HEK293 (cell line): Measurements from ENCODE around the gene KCNK18.

ENCODE experiments used
- CTCF ChIA-PET: fragments of 350-600 bp; formaldehyde crosslinking; extraction: SDS; loops from one replicate; lab custom pipeline; 2021; ENCODE audit warnings: antibody characterized with exemption; lab: Yijun Ruan, JAX
- POLR2A ChIA-PET: fragments of 300-600 bp; formaldehyde crosslinking; extraction: SDS; loops from one replicate; lab custom pipeline; 2020; ENCODE audit warnings: antibody characterized with exemption, inconsistent platforms; lab: Yijun Ruan, JAX
- H3K27ac ChIP-seq: fragments of 200-500 bp; sonication (Bioruptor generic); 2 replicates; pipeline ENCODE4 v1.5.1; 2014; ENCODE audit warnings: low read depth, low read length, control low read depth, inconsistent platforms; ENCODE audit errors: extremely low read depth
- H3K36me3 ChIP-seq, 2 experiments: fragments of 200-500 bp in 1 of 2; sonication (Bioruptor generic) in 1 of 2; 1 replicate in 1 of 2; 2 replicates in 1 of 2; pipeline ENCODE4 v1.5.1; 2014 to 2017; ENCODE audit warnings: inconsistent platforms in 2 of 2, low read length in 2 of 2; ENCODE audit not compliant: control insufficient read depth in 2 of 2, insufficient read depth in 1 of 2
- H3K4me1 ChIP-seq: fragments of 200-500 bp; sonication (Bioruptor generic); 2 replicates; pipeline ENCODE4 v1.5.1; 2014; ENCODE audit warnings: mild to moderate bottlenecking, low read length, inconsistent platforms; ENCODE audit not compliant: control insufficient read depth, insufficient read depth
- H3K4me3 ChIP-seq: 2 replicates; pipeline ENCODE4 v1.5.1; 2011; ENCODE audit warnings: low read depth, mild to moderate bottlenecking, control low read depth, low read length, moderate library complexity
- H3K9me3 ChIP-seq: fragments of 200-500 bp; sonication (Bioruptor generic); 2 replicates; pipeline ENCODE4 v1.5.1; 2014; ENCODE audit warnings: low read depth, low read length, inconsistent platforms; ENCODE audit not compliant: control insufficient read depth, insufficient read depth
- IKZF3 ChIP-seq: fragments of 450-650 bp; IDR thresholded peaks from 2 replicates; pipeline ENCODE4 v1.5.0; 2018; ENCODE audit warnings: missing biosample characterization, mild to moderate bottlenecking, missing genetic modification characterization, moderate library complexity
- KLF1 ChIP-seq: fragments of 450-650 bp; formaldehyde crosslinking; IDR thresholded peaks from 2 replicates; pipeline ENCODE4 v1.5.1; 2016; ENCODE audit warnings: missing biosample characterization, missing genetic modification characterization
- KLF9 ChIP-seq: fragments of 450-650 bp; formaldehyde crosslinking; IDR thresholded peaks from 2 replicates; pipeline ENCODE4 v1.5.1; 2016; ENCODE audit warnings: missing biosample characterization, missing genetic modification characterization, low read depth
- MYNN ChIP-seq: fragments of 450-650 bp; formaldehyde crosslinking; IDR thresholded peaks from 2 replicates; pipeline ENCODE4 v1.5.1; 2016; ENCODE audit warnings: missing biosample characterization, missing genetic modification characterization, borderline replicate concordance
- RBAK ChIP-seq: fragments of 450-650 bp; formaldehyde crosslinking; IDR thresholded peaks from 2 replicates; pipeline ENCODE4 v1.5.1; 2016; ENCODE audit warnings: missing biosample characterization, missing genetic modification characterization
- SP7 ChIP-seq: fragments of 450-650 bp; formaldehyde crosslinking; IDR thresholded peaks from 2 replicates; pipeline ENCODE4 v1.5.1; 2016; ENCODE audit warnings: missing biosample characterization, missing genetic modification characterization
- ZBTB17 ChIP-seq: fragments of 450-650 bp; formaldehyde crosslinking; IDR thresholded peaks from 2 replicates; pipeline ENCODE4 v1.5.1; 2016; ENCODE audit warnings: missing biosample characterization, missing genetic modification characterization
- ZNF16 ChIP-seq: fragments of 450-650 bp; formaldehyde crosslinking; IDR thresholded peaks from 2 replicates; pipeline ENCODE4 v1.5.1; 2016; ENCODE audit warnings: low read depth, missing biosample characterization, missing genetic modification characterization
- ZNF184 ChIP-seq: fragments of 450-650 bp; IDR thresholded peaks from 2 replicates; pipeline ENCODE4 v1.5.1; 2018; ENCODE audit warnings: missing biosample characterization, mild to moderate bottlenecking, missing genetic modification characterization
- ZNF423 ChIP-seq: fragments of 450-650 bp; formaldehyde crosslinking; IDR thresholded peaks from 2 replicates; pipeline ENCODE4 v1.5.1; 2016; ENCODE audit warnings: missing biosample characterization, missing genetic modification characterization
- ZNF596 ChIP-seq: fragments of 450-650 bp; IDR thresholded peaks from 2 replicates; pipeline ENCODE4 v1.5.0; 2018; ENCODE audit warnings: missing biosample characterization, mild to moderate bottlenecking, missing genetic modification characterization, moderate library complexity
- ZNF664 ChIP-seq: fragments of 450-650 bp; formaldehyde crosslinking; IDR thresholded peaks from 2 replicates; pipeline ENCODE4 v1.5.1; 2016; ENCODE audit warnings: missing biosample characterization, missing genetic modification characterization
- ZNF76 ChIP-seq: fragments of 450-650 bp; formaldehyde crosslinking; IDR thresholded peaks from 2 replicates; pipeline ENCODE4; 2016; ENCODE audit warnings: low read depth, missing biosample characterization, missing genetic modification characterization, borderline replicate concordance
- TF ChIP-seq, protein P1 (sequence below): fragments of 450-650 bp; formaldehyde crosslinking; IDR thresholded peaks from 2 replicates; pipeline ENCODE4 v1.5.1; 2016; ENCODE audit warnings: missing biosample characterization, missing genetic modification characterization
- TF ChIP-seq, protein P2 (sequence below): fragments of 450-650 bp; formaldehyde crosslinking; IDR thresholded peaks from 2 replicates; pipeline ENCODE4 v1.5.1; 2016; ENCODE audit warnings: missing biosample characterization, missing genetic modification characterization
- TF ChIP-seq, protein P3 (sequence below): fragments of 450-650 bp; formaldehyde crosslinking; IDR thresholded peaks from 2 replicates; pipeline ENCODE4 v1.5.1; 2016; ENCODE audit warnings: missing biosample characterization, missing genetic modification characterization
- TF ChIP-seq, protein P4 (sequence below): fragments of 450-650 bp; formaldehyde crosslinking; IDR thresholded peaks from 2 replicates; pipeline ENCODE4 v1.5.1; 2016; ENCODE audit warnings: missing biosample characterization, missing genetic modification characterization
- TF ChIP-seq, protein P5 (sequence below): IDR thresholded peaks from 2 replicates; pipeline ENCODE4 v1.6.1; 2011; ENCODE audit warnings: mild to moderate bottlenecking, low read depth, low read length, borderline replicate concordance
- TF ChIP-seq, protein P6 (sequence below): fragments of 450-650 bp; formaldehyde crosslinking; IDR thresholded peaks from 2 replicates; pipeline ENCODE4 v1.5.1; 2016; ENCODE audit warnings: missing biosample characterization, missing genetic modification characterization, low read depth

Gene KCNK18

DNA sequence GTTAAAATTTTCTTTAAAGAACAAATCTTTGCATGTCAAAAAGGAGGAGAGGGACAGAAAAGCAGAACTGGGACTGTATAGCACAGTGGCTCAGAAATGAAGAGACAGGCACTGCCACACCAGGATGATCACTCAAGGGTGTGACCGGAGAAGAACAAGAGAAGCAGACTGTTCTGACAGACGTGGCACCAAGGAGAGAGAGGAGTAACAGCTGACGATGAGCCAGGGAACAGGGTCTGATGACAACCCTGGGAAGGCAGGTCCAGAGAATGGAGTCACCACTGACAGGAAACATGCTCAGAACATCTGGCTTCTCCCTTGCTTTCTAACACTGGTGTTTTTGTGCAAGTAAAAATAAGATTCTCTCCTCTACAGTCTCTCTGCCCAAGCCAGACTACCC is 44.6 kb upstream of the KCNK18 start (continued):
- TF ChIP-seq KLF9 (tag by site-specific recombination) (no peak), ZNF664 (no peak), ZNF596 (tag by site-specific recombination) (no peak)
- TF ChIP-seq, protein P1, sequence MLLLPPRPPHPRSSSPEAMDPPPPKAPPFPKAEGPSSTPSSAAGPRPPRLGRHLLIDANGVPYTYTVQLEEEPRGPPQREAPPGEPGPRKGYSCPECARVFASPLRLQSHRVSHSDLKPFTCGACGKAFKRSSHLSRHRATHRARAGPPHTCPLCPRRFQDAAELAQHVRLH (tag by site-specific recombination), result no peak
- TF ChIP-seq, protein P2, sequence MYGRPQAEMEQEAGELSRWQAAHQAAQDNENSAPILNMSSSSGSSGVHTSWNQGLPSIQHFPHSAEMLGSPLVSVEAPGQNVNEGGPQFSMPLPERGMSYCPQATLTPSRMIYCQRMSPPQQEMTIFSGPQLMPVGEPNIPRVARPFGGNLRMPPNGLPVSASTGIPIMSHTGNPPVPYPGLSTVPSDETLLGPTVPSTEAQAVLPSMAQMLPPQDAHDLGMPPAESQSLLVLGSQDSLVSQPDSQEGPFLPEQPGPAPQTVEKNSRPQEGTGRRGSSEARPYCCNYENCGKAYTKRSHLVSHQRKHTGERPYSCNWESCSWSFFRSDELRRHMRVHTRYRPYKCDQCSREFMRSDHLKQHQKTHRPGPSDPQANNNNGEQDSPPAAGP (tag by site-specific recombination), result no peak
- TF ChIP-seq, all 188 proteins: peak for 0

DNA sequence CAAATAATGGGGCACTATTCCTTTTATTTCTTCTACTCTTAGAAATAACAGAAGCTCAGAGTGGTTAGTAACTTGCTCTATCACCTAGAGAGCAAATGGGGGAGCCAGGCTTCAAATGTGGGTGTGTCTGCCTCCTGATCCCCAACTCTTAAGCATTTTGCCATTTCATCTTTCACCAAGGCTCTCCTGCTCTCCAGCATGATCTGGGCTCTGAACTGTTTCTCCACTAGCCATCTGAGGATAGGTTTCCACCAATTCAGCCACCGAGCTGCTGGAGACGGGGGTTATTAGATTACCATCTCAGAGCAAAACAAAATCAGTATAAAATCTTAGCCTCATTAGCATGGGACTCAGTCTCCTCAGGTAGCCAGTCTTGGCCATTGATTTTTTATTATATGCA is 39.0 kb upstream of the KCNK18 start:
- no peak overlapping the region for H3K4me3 ChIP-seq
- no peak overlapping the region for H3K27ac ChIP-seq
- CTCF ChIA-PET, result interaction anchor here (0.6 to 4.4 kb wide), 6 partner anchors 10 to 459 kb away, joined by 3 to 25 read pairs (median 4); no protein-coding TSS in a partner anchor
- TF ChIP-seq ZBTB17, result no peak
- no peak for TF ChIP-seq ZNF664
- TF ChIP-seq IKZF3 (tag by site-specific recombination), result no peak
- TF ChIP-seq, protein P3, sequence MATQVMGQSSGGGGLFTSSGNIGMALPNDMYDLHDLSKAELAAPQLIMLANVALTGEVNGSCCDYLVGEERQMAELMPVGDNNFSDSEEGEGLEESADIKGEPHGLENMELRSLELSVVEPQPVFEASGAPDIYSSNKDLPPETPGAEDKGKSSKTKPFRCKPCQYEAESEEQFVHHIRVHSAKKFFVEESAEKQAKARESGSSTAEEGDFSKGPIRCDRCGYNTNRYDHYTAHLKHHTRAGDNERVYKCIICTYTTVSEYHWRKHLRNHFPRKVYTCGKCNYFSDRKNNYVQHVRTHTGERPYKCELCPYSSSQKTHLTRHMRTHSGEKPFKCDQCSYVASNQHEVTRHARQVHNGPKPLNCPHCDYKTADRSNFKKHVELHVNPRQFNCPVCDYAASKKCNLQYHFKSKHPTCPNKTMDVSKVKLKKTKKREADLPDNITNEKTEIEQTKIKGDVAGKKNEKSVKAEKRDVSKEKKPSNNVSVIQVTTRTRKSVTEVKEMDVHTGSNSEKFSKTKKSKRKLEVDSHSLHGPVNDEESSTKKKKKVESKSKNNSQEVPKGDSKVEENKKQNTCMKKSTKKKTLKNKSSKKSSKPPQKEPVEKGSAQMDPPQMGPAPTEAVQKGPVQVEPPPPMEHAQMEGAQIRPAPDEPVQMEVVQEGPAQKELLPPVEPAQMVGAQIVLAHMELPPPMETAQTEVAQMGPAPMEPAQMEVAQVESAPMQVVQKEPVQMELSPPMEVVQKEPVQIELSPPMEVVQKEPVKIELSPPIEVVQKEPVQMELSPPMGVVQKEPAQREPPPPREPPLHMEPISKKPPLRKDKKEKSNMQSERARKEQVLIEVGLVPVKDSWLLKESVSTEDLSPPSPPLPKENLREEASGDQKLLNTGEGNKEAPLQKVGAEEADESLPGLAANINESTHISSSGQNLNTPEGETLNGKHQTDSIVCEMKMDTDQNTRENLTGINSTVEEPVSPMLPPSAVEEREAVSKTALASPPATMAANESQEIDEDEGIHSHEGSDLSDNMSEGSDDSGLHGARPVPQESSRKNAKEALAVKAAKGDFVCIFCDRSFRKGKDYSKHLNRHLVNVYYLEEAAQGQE (tag by site-specific recombination), result no peak
- no peak for TF ChIP-seq RBAK (tag by site-specific recombination)
- TF ChIP-seq, protein P4, sequence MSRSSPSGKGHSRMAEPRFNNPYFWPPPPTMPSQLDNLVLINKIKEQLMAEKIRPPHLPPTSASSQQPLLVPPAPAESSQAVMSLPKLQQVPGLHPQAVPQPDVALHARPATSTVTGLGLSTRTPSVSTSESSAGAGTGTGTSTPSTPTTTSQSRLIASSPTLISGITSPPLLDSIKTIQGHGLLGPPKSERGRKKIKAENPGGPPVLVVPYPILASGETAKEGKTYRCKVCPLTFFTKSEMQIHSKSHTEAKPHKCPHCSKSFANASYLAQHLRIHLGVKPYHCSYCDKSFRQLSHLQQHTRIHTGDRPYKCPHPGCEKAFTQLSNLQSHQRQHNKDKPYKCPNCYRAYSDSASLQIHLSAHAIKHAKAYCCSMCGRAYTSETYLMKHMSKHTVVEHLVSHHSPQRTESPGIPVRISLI, result no peak
- no peak for TF ChIP-seq MYNN
- TF ChIP-seq KLF1 (tag by site-specific recombination), result no peak
- TF ChIP-seq ZNF16 (tag by site-specific recombination), result no peak
- TF ChIP-seq, protein P5, sequence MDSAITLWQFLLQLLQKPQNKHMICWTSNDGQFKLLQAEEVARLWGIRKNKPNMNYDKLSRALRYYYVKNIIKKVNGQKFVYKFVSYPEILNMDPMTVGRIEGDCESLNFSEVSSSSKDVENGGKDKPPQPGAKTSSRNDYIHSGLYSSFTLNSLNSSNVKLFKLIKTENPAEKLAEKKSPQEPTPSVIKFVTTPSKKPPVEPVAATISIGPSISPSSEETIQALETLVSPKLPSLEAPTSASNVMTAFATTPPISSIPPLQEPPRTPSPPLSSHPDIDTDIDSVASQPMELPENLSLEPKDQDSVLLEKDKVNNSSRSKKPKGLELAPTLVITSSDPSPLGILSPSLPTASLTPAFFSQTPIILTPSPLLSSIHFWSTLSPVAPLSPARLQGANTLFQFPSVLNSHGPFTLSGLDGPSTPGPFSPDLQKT, result no peak
- TF ChIP-seq, protein P6, sequence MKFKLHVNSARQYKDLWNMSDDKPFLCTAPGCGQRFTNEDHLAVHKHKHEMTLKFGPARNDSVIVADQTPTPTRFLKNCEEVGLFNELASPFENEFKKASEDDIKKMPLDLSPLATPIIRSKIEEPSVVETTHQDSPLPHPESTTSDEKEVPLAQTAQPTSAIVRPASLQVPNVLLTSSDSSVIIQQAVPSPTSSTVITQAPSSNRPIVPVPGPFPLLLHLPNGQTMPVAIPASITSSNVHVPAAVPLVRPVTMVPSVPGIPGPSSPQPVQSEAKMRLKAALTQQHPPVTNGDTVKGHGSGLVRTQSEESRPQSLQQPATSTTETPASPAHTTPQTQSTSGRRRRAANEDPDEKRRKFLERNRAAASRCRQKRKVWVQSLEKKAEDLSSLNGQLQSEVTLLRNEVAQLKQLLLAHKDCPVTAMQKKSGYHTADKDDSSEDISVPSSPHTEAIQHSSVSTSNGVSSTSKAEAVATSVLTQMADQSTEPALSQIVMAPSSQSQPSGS (tag by site-specific recombination), result no peak
- TF ChIP-seq ZNF423 (tag by site-specific recombination), result no peak
- TF ChIP-seq ZNF184 (tag by site-specific recombination), result no peak
- no peak for TF ChIP-seq SP7 (tag by site-specific recombination)
- TF ChIP-seq ZNF76, result no peak
- H3K4me1 ChIP-seq, result peaks cover 9% of the 10 kb centered on the region
- H3K9me3 ChIP-seq, result no peaks in the 10 kb centered on the region
- no peaks in the 10 kb centered on the region for H3K36me3 ChIP-seq
- POLR2A ChIA-PET, result no interaction called here
